K562 (cell line): ENCODE results near the gene RNF227. TPM values are rescaled to one million over a fixed set of nuclear protein-coding genes. Genes with fewer than 3 reads are reported as not detected.

ENCODE experiments used
- ADNP ChIP-seq: fragments of 200-800 bp; sonication (Bioruptor generic); IDR thresholded peaks from 2 replicates; pipeline ENCODE4 v1.6.1; 2016; ENCODE audit warnings: missing genetic modification characterization, missing compliant biosample characterization
- ATF2 ChIP-seq: sonication (generic); formaldehyde crosslinking; IDR thresholded peaks from 2 replicates; pipeline ENCODE4 v1.8.1; 2022; ENCODE audit warnings: missing genetic modification reagents
- BCL6 ChIP-seq: fragments of 250-450 bp; sonication (Bioruptor Pico); IDR thresholded peaks from 2 replicates; pipeline ENCODE4 v1.4.0; 2020
- CBX3 ChIP-seq, 2 experiments: IDR thresholded peaks; 1 replicate in 1 of 2; 2 replicates in 1 of 2; pipeline ENCODE4 v1.6.1; 2012; ENCODE audit warnings: inconsistent platforms in 2 of 2, low read length in 2 of 2, borderline replicate concordance in 1 of 2, control low read depth in 1 of 2
- FOSL1 ChIP-seq: fragments of 200-800 bp; sonication (Bioruptor generic); conservative IDR thresholded peaks from 2 replicates; pipeline ENCODE4 v1.6.1; 2016; ENCODE audit warnings: missing genetic modification characterization, missing compliant biosample characterization
- FOXJ2 ChIP-seq: fragments of 200-800 bp; sonication (Bioruptor generic); IDR thresholded peaks from 2 replicates; pipeline ENCODE4 v1.6.1; 2016; ENCODE audit warnings: missing genetic modification characterization, missing compliant biosample characterization
- HMGXB4 ChIP-seq: sonication (generic); formaldehyde crosslinking; IDR thresholded peaks from 2 replicates; pipeline ENCODE4 v1.8.1; 2023; ENCODE audit warnings: mild to moderate bottlenecking, missing genetic modification reagents
- KAT8 ChIP-seq: fragments of 450-650 bp; IDR thresholded peaks from 2 replicates; pipeline ENCODE4 v1.6.1; 2016; ENCODE audit warnings: low read depth, mild to moderate bottlenecking
- KLF6 ChIP-seq: fragments of 250-450 bp; sonication (Bioruptor Pico); IDR thresholded peaks from 2 replicates; pipeline ENCODE4 v1.4.0; 2020; ENCODE audit warnings: mild to moderate bottlenecking, moderate library complexity, borderline replicate concordance
- NR4A1 ChIP-seq, 2 experiments: fragments of 250-450 bp in 1 of 2; fragments of 450-650 bp in 1 of 2; sonication (Bioruptor Pico) in 1 of 2; IDR thresholded peaks; 2 replicates each; pipeline versions ENCODE4 v1.4.0 to v1.6.1; 2016 to 2020; ENCODE audit warnings: mild to moderate bottlenecking in 2 of 2, missing compliant biosample characterization in 1 of 2, missing genetic modification characterization in 1 of 2, moderate library complexity in 1 of 2
- ZBTB40 ChIP-seq, 2 experiments: fragments of 450-650 bp in 1 of 2; sonication (generic) in 1 of 2; formaldehyde crosslinking in 1 of 2; IDR thresholded peaks; 2 replicates each; pipeline versions ENCODE4 v1.7.1 to v1.9.0; 2016 to 2022; ENCODE audit warnings: inconsistent platforms in 1 of 2, mild to moderate bottlenecking in 1 of 2, missing genetic modification reagents in 1 of 2
- ZSCAN29 ChIP-seq: fragments of 450-650 bp; IDR thresholded peaks from 2 replicates; pipeline ENCODE4 v1.6.1; 2017
- polyA plus RNA-seq, 8 experiments: library from polyadenylated mRNA; depleted of rRNA in 4 of 8; stranded (reverse) in 5 of 8; unstranded in 3 of 8; fragments of >200 nt; fragmentation: Nextera tagmentation in 2 of 8; fragmentation: Illumina TruSeq in 1 of 8; extraction: Ambion mirVana in 2 of 8; extraction: Trizol in 1 of 8; gene quantifications; 2 replicates each; pipeline versions ENCODE4 v1.2.1 to v1.2.3, GENCODE V29; 2011 to 2014; ENCODE audit warnings: inconsistent platforms in 1 of 8, missing spikeins in 1 of 8
- total RNA-seq, 7 experiments: library from RNA; depleted of rRNA in 6 of 7; stranded (reverse); fragments of >200 nt in 6 of 7; fragmentation: Illumina TruSeq in 2 of 7; extraction: Trizol in 2 of 7; gene quantifications; 2 replicates each; pipeline versions ENCODE4 v1.2.1 to v1.2.3, GENCODE V29; 2011 to 2021; ENCODE audit warnings: low replicate concordance in 1 of 7
- TF ChIP-seq, protein P1 (sequence below): fragments of 200-800 bp; sonication (Bioruptor generic); IDR thresholded peaks from 2 replicates; pipeline ENCODE4 v1.6.1; 2017; ENCODE audit warnings: missing genetic modification characterization, missing compliant biosample characterization

The RNF227 gene
- total and polyA plus RNA-seq, 9 of the 15 experiments (the other 6 are each of a cell fraction or from before 2014, with no cell fraction given) = 1.1 to 6.7 (median 2.3) TPM

DNA sequence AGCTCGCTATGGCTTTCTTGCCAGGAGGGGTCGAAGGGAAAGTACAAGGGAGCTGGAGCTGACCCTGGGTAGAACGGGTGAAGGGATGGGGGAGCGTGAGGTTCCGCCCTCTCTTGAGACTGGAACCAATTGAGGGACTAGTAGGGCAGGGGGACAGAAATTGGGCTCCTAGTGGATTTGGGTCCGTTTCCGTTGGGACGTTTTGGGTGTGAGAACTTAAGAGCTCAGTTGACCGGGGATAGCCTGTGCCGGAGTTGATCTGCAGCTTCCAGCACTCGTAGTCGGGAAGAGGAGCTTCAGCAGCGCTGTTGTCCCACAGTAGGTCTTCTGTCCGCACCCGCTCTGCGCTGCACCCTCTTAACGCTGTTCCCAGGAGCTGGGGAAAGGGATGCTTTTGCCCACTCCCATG is 16.4 kb upstream of the RNF227 start (continued):
- no peak for TF ChIP-seq ZBTB40 (IDR thresholded peaks at IDR 0.05)
- TF ChIP-seq ZBTB40 (CRISPR knock-in tag; IDR thresholded peaks at IDR 0.05) = no peak
- TF ChIP-seq, protein P1, sequence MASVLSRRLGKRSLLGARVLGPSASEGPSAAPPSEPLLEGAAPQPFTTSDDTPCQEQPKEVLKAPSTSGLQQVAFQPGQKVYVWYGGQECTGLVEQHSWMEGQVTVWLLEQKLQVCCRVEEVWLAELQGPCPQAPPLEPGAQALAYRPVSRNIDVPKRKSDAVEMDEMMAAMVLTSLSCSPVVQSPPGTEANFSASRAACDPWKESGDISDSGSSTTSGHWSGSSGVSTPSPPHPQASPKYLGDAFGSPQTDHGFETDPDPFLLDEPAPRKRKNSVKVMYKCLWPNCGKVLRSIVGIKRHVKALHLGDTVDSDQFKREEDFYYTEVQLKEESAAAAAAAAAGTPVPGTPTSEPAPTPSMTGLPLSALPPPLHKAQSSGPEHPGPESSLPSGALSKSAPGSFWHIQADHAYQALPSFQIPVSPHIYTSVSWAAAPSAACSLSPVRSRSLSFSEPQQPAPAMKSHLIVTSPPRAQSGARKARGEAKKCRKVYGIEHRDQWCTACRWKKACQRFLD (CRISPR knock-in tag) = peak; percentile 60; the same call in 1 of the 2 replicates
- no peak for TF ChIP-seq ZSCAN29
- no peak for TF ChIP-seq FOXJ2
- TF ChIP-seq FOSL1 (tag) = 0 out of 2 replicates have a peak, but pooled peaks have one; percentile 4
- 0 out of 2 replicates have a peak, but pooled peaks have one; percentile 22 for TF ChIP-seq HMGXB4
- TF ChIP-seq KLF6 = no peak
- TF ChIP-seq ATF2 = no peak
- TF ChIP-seq NR4A1 (CRISPR knock-in tag; IDR thresholded peaks at IDR 0.05) = no peak
- no peak for TF ChIP-seq NR4A1 (tag; IDR thresholded peaks at IDR 0.05)
- no peak for TF ChIP-seq KAT8
- TF ChIP-seq ADNP (tag) = no peak
- no peak for TF ChIP-seq CBX3 (IDR thresholded peaks at IDR 0.05; ENCODE audit: borderline replicate concordance in 1 of 2, low read length in 2 of 2)
- no peak for TF ChIP-seq BCL6
